Activated CD4-positive, alpha-beta T cell treated with anti-CD3 and anti-CD28 coated beads, Interleukin-2, amount 50 U/mL, for 48 hours (primary cell): ENCODE measurements around the gene PDE5A.
"Not testable (repeated sequence)": the region's sequence is repeated elsewhere in the genome, so short reads cannot be mapped to it uniquely, and the experiment has no call there.

Source experiments
- DNase-seq, 2 experiments: peaks; one replicate each; pipeline ENCODE4 v3.0.0-alpha.2; 2020

Gene PDE5A

DNA sequence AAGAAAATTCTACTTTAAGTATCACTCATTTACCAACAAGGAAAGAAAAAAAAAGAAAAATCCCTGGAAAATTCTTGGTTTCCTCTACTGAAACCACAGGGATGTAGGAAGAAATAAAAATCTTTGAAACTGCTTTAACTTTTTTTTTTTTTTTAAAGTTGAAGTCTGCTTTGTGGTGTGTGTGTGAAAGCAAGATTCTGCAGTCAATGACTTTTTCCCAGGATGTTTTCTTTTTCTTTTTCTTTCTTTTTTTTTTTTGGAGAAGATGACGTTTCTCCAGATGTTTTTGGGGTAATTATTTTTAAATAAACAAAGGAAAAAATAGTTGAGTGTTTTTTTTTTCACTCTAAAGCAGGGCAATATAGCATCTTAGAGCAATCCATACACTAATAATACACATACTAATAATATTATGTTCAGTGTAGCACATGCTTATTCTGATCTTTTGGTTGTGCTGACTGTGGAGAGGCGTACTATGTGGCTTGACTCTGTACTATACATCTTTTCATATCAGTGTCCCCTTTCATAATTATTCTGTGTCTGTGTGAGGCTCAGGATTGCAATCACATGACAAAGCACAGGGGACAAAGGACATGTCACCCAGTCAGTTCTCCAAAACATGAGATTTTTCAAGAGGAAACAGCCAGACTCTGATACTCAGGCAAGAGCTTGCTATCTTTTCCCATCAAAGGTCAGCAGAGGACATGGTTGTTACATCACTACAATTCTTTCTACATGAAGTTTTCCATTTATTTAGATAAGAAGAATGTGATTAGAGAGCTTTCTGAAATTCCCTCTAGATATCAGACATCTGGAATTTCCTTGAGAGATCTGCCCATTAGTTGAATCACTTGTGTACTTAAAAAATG is 111.0 kb downstream of the PDE5A start:
- DNase-seq = no peak

DNA sequence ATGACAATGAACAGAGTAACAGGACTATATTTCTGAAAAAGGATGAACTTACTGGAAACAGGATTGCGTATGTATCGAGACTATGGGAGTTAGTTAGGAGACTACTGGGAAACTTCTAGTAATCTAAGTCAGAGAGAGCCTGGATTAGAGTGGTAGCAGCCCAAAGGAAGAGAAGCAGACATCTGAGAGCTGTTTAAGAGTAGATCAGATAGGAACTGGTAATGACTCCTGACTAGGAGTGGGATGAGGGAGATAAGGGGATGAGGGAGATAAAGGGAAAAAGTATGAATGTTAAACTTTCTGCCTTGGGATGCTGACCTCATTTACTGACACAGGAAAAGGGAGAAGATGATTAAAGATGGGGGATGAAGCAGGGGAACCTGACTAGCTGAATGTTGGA is 116.2 kb downstream of the PDE5A start:
- DNase-seq = no peak

DNA sequence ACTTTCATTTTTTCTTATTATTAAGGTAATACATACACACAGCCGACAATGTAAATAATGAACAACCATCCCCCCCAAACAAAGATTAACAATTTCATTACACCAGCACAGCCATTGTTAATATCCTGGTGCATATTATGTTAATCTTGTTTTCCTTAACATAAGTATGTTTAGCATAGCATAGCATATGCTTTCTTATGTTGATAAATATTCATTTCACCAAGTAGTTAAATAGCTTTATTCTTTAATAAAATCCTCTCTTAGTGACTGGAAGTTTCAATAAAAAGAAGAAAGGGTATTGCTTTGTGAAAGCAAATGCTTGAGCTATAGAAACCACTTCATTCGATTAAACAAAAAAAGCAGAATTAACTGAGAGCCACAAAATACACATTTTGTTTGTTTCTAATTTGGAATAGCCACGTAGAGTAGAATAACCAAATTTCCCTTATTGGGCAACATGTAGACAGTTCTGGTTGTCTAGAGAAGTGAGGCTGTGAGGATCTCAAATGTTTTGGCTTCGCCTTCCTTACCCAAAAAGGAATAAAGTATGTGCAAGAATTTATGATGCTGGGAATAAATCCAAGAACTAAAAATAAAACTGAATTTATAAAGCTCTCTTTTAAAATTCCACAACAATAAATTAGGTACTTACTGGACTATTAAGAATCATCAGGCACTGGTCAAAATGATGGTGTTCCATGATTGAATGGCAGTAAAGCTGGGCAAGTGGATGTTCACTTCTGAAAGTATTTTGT is 118.0 kb downstream of the PDE5A start:
- DNase-seq = no peak

DNA sequence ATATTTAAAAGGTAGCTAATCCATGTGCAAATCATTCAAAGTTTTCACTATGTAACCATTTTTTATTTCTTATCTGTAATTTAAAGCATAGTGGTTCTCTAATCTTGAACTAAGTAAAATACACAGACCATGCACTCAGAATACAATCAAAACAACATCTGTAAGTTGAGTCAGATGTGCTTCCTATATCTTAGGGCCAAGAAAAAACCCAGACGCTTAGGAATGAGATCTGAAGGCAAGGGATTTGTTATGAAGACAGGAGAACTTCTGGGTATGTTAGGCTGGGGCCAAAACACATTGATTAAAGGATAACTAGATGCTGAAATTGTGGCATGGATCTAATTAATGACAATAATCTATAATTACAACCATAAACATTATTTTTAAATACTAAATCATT is 120.3 kb downstream of the PDE5A start:
- DNase-seq = no peak

- DNase-seq = no peak
Observed at GRCh38 chr4:119506806-119507205, 121.8 kb downstream of the PDE5A start.

DNA sequence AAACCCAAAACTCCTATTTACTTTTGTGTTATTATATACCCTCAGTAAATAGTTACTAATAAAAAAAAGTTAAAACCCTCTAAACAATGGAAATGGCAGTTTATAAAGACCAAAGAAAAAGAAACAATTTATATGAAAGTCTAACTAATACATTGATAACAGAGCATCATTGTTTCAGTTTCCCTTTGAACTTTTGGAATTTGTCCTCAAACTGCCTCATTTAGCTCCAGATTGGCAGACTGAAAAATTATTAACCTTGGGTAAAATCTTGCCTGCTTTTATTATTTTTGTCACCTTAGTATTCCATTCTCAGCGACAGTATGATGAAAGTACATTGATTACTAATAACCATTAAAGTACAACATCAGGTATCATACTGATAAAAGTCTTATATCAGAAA is 124.0 kb downstream of the PDE5A start:
- DNase-seq = no peak

DNA sequence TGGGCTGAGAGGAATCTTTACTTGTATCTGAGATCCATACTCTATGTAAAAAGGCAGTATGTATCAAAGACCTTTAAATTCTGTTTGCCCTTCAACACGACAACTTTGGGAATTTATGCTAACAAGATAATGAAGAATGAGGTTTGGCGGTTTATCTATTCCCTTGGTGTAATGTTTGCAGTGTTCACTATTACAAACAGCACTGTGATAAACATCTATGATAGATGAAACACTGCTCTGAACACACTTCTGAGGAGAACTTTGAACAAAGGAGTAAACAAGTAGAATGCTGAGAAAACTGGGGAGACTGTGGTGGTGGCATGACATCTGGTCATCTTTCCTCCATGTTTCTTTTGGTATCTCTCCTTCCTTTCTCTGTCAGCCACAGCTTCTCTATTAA is 126.9 kb downstream of the PDE5A start:
- DNase-seq = no peak

GRCh38 chr4:119498527-119498926 is 130.1 kb downstream of the PDE5A start:
- DNase-seq = no peak

GRCh38 chr4:119493886-119494285 is 134.7 kb downstream of the PDE5A start:
- no peak for DNase-seq

- DNase-seq = no peak
Observed at GRCh38 chr4:119493419-119493818, 135.2 kb downstream of the PDE5A start.

GRCh38 chr4:119490335-119490734 is 138.3 kb downstream of the PDE5A start:
- no peak for DNase-seq

- DNase-seq = no peak
Observed at GRCh38 chr4:119489305-119489704, 139.3 kb downstream of the PDE5A start.

DNA sequence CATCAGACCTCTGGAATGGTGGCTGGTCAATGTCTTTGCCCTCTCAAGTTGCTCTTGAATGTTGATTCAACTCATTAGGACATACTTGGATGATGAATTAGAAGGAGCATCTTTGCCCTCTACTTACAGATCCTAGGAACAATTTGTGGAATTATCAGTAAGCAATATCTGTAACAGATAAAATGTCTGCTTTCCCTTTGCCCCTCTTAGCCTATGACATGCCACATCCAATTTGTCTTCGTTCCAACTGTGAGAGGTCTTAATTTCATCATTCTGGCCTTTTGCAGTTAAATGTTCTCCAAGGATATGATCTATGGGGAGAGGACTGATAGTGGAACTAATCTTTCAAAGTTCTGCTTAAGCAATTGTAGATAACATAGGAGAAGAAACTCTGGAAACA is 148.3 kb downstream of the PDE5A start:
- DNase-seq = no peak

- DNase-seq = no peak
Observed at GRCh38 chr4:119479835-119480234, 148.8 kb downstream of the PDE5A start.

GRCh38 chr4:119479180-119479808 is 149.3 kb downstream of the PDE5A start:
- DNase-seq = no peak

- DNase-seq = no peak
Observed at GRCh38 chr4:119478446-119479179, 150.0 kb downstream of the PDE5A start.

- DNase-seq = no peak
Observed at GRCh38 chr4:119477412-119478053, 151.1 kb downstream of the PDE5A start.

DNA sequence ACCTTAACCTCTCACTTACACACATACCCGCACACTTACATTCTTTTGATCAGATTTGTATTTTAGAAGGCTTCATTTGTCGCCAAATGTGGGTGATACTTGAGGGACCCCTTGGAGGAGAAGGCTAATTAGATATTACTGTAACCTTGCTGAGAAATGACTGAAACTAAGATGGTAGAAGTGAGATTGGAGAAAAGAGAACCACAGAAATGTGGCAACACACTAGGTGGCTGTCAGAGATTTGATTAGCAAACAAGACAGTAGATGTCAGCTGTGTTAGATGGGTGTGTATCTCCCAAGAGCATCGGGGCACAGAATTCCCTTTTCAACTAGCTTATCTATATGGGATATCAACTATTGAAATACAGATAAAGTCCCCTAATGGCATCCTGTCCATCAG is 157.3 kb downstream of the PDE5A start:
- no peak for DNase-seq

GRCh38 chr4:119470737-119471063 is 157.9 kb downstream of the PDE5A start:
- DNase-seq = not testable (repeated sequence)

DNA sequence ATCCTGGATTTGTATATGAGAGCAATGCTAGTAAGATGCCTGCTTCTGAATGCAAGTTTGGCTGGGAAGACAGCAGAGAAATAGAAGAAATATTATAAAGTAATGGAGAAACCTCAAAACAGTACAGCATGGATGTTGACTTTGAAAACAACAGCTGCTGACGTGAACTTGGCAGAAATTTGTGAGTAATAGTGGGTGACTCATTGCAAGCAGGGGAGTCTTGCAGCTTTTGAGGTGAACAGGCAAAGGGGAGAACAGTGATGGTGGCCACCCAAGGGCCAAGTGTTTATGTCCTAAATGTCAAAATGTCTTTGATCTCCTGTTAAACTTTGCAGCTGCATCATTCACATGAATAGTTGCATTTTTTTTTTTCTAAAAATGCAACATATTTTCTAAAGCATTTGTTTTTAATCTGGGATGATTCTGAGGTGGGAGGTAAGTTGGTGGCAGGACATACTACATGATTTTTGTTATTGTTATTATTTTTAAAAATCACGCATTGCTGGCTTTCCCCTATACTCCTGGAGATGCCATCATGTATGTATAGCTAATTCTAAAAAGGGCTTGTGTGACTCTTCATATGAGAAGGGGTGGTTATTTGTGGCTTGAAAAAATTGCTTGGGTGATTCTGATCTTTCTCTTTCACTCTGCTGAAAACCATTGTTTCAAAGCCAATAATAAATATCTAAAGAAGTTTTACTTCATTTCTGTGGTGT is 158.4 kb downstream of the PDE5A start:
- DNase-seq = not testable (repeated sequence)

GRCh38 chr4:119469039-119469438 is 159.6 kb downstream of the PDE5A start:
- DNase-seq = not testable (repeated sequence)

- DNase-seq = not testable (repeated sequence)
Observed at GRCh38 chr4:119462733-119463132, 165.9 kb downstream of the PDE5A start.
